ENCODE data around the gene RSBN1L. TPM values are rescaled to one million over a fixed set of nuclear protein-coding genes. Genes with fewer than 3 reads are reported as not detected.

The RSBN1L gene
- total and polyA plus RNA-seq, 4 donors, result 26.1 to 53.5 (median 31.1) TPM

DNA sequence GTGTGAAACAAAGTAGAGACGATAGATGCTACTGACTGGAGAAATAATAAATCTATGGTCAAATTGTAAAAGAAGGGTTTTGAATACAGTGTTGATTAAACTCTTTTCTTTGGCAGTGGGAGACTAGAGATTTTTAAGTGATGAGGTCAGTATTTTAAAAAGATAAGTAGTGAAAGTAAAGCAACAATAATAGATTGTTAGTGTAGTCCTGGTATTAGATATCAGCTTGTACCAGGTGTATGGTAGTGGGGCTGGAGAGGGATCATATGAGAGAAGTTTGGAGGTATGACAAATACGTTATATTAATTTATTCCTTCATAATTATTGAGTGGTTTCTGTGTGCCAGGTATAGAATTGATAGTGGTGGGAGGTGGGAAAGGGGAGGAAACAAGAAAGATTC lies 127.5 kb downstream of the RSBN1L start:
- peaks cover 22% of the 10 kb centered on the region for H3K9me3 ChIP-seq (ENCODE audit: control insufficient read depth, insufficient read depth, low read length)
- H3K36me3 ChIP-seq (ENCODE audit: control insufficient read depth, insufficient read depth, low read length), result peaks cover 4% of the 10 kb centered on the region
- no peaks in the 10 kb centered on the region for H3K4me1 ChIP-seq (ENCODE audit: control insufficient read depth, insufficient read depth, low read length)
- 100% methylated on average over 1 of the region's 2 CpGs for WGBS (ENCODE audit: insufficient coverage)
- H3K27me3 ChIP-seq (ENCODE audit: control insufficient read depth, insufficient read depth, low read length), result no peaks in the 10 kb centered on the region
- no peak for DNase-seq (ENCODE audit: low read depth in 4 of 6, low spot score in 6 of 6)
- no peak overlapping the region for H3K4me3 ChIP-seq (ENCODE audit: low read depth, low read length)
- no peak overlapping the region for H3K27ac ChIP-seq (ENCODE audit: low read depth, low read length)

- H3K4me3 ChIP-seq (ENCODE audit: low read depth, low read length), result no peak overlapping the region
- H3K27ac ChIP-seq (ENCODE audit: low read depth, low read length), result no peak overlapping the region
- no peak for DNase-seq (ENCODE audit: low read depth in 4 of 6, low spot score in 6 of 6)
- H3K36me3 ChIP-seq (ENCODE audit: control insufficient read depth, insufficient read depth, low read length), result peaks cover 4% of the 10 kb centered on the region
- no peaks in the 10 kb centered on the region for H3K27me3 ChIP-seq (ENCODE audit: control insufficient read depth, insufficient read depth, low read length)
- H3K4me1 ChIP-seq (ENCODE audit: control insufficient read depth, insufficient read depth, low read length), result no peaks in the 10 kb centered on the region
- WGBS (ENCODE audit: insufficient coverage), result no CpG with 5 or more reads among the region's 5 CpGs
- H3K9me3 ChIP-seq (ENCODE audit: control insufficient read depth, insufficient read depth, low read length), result peaks cover 21% of the 10 kb centered on the region
Observed at GRCh38 chr7:77824636-77825035, 128.4 kb downstream of the RSBN1L start.

- Histone ChIP-seq H3K4me1 (ENCODE audit: control insufficient read depth, insufficient read depth, low read length) (no peaks in the 10 kb centered on the region), H3K9me3 (ENCODE audit: control insufficient read depth, insufficient read depth, low read length) (peaks cover 19% of the 10 kb centered on the region), H3K27ac (ENCODE audit: low read depth, low read length) (no peak overlapping the region), H3K27me3 (ENCODE audit: control insufficient read depth, insufficient read depth, low read length) (no peaks in the 10 kb centered on the region), H3K36me3 (ENCODE audit: control insufficient read depth, insufficient read depth, low read length) (peaks cover 4% of the 10 kb centered on the region), H3K4me3 (ENCODE audit: low read depth, low read length) (no peak overlapping the region)
- no peak for DNase-seq (ENCODE audit: low read depth in 4 of 6, low spot score in 6 of 6)
- 100% methylated on average over 1 of the region's 3 CpGs for WGBS (ENCODE audit: insufficient coverage)
Observed at GRCh38 chr7:77825131-77825530, 128.9 kb downstream of the RSBN1L start.

GRCh38 chr7:77826300-77826699 lies 130.0 kb downstream of the RSBN1L start:
- no CpG with 5 or more reads among the region's 2 CpGs for WGBS (ENCODE audit: insufficient coverage)

DNA sequence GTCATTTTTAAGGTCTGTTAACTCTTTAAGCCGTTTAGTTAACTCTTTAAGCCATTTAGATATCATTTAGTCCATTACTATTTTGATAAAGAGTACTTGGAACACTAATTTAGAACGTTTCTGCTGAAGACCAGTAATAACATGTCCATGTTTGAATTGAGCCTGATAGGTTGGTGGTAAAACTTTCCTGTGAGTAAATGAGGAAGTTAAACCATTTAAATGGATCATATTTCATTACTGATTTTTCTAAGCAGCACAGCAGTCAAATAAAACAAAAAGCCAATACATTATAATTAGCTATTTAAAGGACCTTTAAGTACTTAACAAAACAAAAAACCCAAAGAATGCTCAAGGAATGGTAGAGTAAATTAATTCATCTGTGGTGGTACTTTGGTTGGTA lies 131.7 kb downstream of the RSBN1L start:
- DNase-seq (ENCODE audit: low read depth in 4 of 6, low spot score in 6 of 6), result no peak
- WGBS (ENCODE audit: insufficient coverage), result no CpG with 5 or more reads among the region's 2 CpGs
- Histone ChIP-seq H3K4me1 (ENCODE audit: control insufficient read depth, insufficient read depth, low read length) (no peaks in the 10 kb centered on the region), H3K27me3 (ENCODE audit: control insufficient read depth, insufficient read depth, low read length) (no peaks in the 10 kb centered on the region), H3K36me3 (ENCODE audit: control insufficient read depth, insufficient read depth, low read length) (no peaks in the 10 kb centered on the region), H3K27ac (ENCODE audit: low read depth, low read length) (no peak overlapping the region), H3K4me3 (ENCODE audit: low read depth, low read length) (no peak overlapping the region), H3K9me3 (ENCODE audit: control insufficient read depth, insufficient read depth, low read length) (no peaks in the 10 kb centered on the region)

More at GRCh38 chr7:77826300-77826699, 130.0 kb downstream of the RSBN1L start:
- Histone ChIP-seq H3K4me1 (ENCODE audit: control insufficient read depth, insufficient read depth, low read length) (no peaks in the 10 kb centered on the region), H3K4me3 (ENCODE audit: low read depth, low read length) (no peak overlapping the region), H3K36me3 (ENCODE audit: control insufficient read depth, insufficient read depth, low read length) (no peaks in the 10 kb centered on the region), H3K27ac (ENCODE audit: low read depth, low read length) (no peak overlapping the region), H3K9me3 (ENCODE audit: control insufficient read depth, insufficient read depth, low read length) (peaks cover 9% of the 10 kb centered on the region), H3K27me3 (ENCODE audit: control insufficient read depth, insufficient read depth, low read length) (no peaks in the 10 kb centered on the region)
- no peak for DNase-seq (ENCODE audit: low read depth in 4 of 6, low spot score in 6 of 6)

DNA sequence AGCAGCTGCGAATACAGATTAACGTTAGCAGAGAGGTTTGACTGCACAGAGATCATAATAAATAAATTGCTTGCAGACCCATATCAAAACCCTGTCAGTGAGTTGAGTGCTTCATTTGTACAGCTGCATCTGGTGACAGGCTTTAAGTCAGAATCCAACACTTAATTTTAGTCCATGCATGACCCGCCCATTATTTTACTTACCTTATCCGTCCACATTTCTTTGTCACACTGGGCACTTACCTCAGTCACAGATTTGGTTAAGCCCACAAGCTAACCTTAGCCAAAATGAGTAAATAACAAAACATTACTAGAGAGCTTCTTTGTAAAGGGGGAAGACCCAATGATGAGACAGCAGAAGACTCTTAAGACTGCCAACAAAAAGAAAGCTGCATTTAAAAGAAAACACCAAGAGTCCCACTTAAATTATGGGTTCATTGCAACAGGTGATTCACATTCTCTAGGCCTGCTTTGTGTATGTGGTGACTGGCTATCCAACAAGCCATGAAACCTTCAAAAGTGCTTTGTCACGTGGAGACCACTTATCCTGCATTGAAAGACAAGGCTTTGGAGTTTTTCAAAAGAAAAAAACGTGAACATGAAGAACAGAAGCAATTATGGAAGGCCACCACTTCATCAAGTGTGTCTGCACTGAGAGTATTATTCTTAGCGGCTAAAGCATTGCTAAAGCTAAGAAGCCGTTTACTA lies 134.5 kb downstream of the RSBN1L start:
- 87% methylated on average over 4 of the region's 8 CpGs for WGBS (ENCODE audit: insufficient coverage)

GRCh38 chr7:77831481-77831880 lies 135.2 kb downstream of the RSBN1L start:
- Histone ChIP-seq H3K36me3 (ENCODE audit: control insufficient read depth, insufficient read depth, low read length) (no peaks in the 10 kb centered on the region), H3K4me1 (ENCODE audit: control insufficient read depth, insufficient read depth, low read length) (no peaks in the 10 kb centered on the region), H3K4me3 (ENCODE audit: low read depth, low read length) (no peak overlapping the region), H3K27ac (ENCODE audit: low read depth, low read length) (no peak overlapping the region), H3K9me3 (ENCODE audit: control insufficient read depth, insufficient read depth, low read length) (no peaks in the 10 kb centered on the region), H3K27me3 (ENCODE audit: control insufficient read depth, insufficient read depth, low read length) (no peaks in the 10 kb centered on the region)
- DNase-seq (ENCODE audit: low read depth in 4 of 6, low spot score in 6 of 6), result no peak
- WGBS (ENCODE audit: insufficient coverage), result 91% methylated on average over 6 of the region's 7 CpGs

More for the DNA sequence above, 134.5 kb downstream of the RSBN1L start:
- H3K27ac ChIP-seq (ENCODE audit: low read depth, low read length), result no peak overlapping the region
- H3K4me1 ChIP-seq (ENCODE audit: control insufficient read depth, insufficient read depth, low read length), result no peaks in the 10 kb centered on the region
- no peak overlapping the region for H3K4me3 ChIP-seq (ENCODE audit: low read depth, low read length)
- no peaks in the 10 kb centered on the region for H3K9me3 ChIP-seq (ENCODE audit: control insufficient read depth, insufficient read depth, low read length)
- no peaks in the 10 kb centered on the region for H3K36me3 ChIP-seq (ENCODE audit: control insufficient read depth, insufficient read depth, low read length)
- DNase-seq (ENCODE audit: low read depth in 4 of 6, low spot score in 6 of 6), result peak in 1 of 6 donors; percentile 18
- H3K27me3 ChIP-seq (ENCODE audit: control insufficient read depth, insufficient read depth, low read length), result no peaks in the 10 kb centered on the region

GRCh38 chr7:77831953-77832352 lies 135.7 kb downstream of the RSBN1L start:
- DNase-seq (ENCODE audit: low read depth in 4 of 6, low spot score in 6 of 6), result no peak
- H3K27ac ChIP-seq (ENCODE audit: low read depth, low read length), result no peak overlapping the region
- WGBS (ENCODE audit: insufficient coverage), result 100% methylated on average over 1 of the region's 1 CpG
- H3K9me3 ChIP-seq (ENCODE audit: control insufficient read depth, insufficient read depth, low read length), result no peaks in the 10 kb centered on the region
- no peaks in the 10 kb centered on the region for H3K4me1 ChIP-seq (ENCODE audit: control insufficient read depth, insufficient read depth, low read length)
- H3K36me3 ChIP-seq (ENCODE audit: control insufficient read depth, insufficient read depth, low read length), result no peaks in the 10 kb centered on the region
- H3K4me3 ChIP-seq (ENCODE audit: low read depth, low read length), result no peak overlapping the region
- no peaks in the 10 kb centered on the region for H3K27me3 ChIP-seq (ENCODE audit: control insufficient read depth, insufficient read depth, low read length)

Data from spinal cord (tissue), 10 donors.